Ovary (tissue), 9 donors: ENCODE data around the gene CD3D. TPM values are rescaled to one million over a fixed set of nuclear protein-coding genes. Genes with fewer than 3 reads are reported as not detected.

Source experiments
- DNase-seq, 5 donors: peaks; one replicate each; pipeline ENCODE4 v3.0.0-alpha.2; 2019 to 2020
- H3K27ac ChIP-seq, 2 donors: fragments of 200-600 bp; one replicate each; pipeline versions ENCODE4 v1.5.1 to v1.8.0; 2019 to 2022
- H3K27me3 ChIP-seq: fragments of 200-600 bp; one replicate; pipeline ENCODE4 v1.8.0; 2022
- H3K36me3 ChIP-seq: fragments of 200-600 bp; sonication (generic); one replicate; pipeline ENCODE4 v1.5.1; 2019
- H3K4me1 ChIP-seq: one replicate; pipeline ENCODE4 v1.8.1; 2013; ENCODE audit warnings: mild to moderate bottlenecking, moderate library complexity; ENCODE audit not compliant: insufficient read depth
- H3K4me3 ChIP-seq: fragments of 200-600 bp; sonication (generic); one replicate; pipeline ENCODE4 v1.5.1; 2017
- H3K9me3 ChIP-seq, 2 donors: fragments of 200-600 bp in 1 of 2; sonication (generic) in 1 of 2; one replicate each; pipeline versions ENCODE4 v1.5.1 to v1.8.1; 2013 to 2019; ENCODE audit warnings: mild to moderate bottlenecking in 1 of 2, moderate library complexity in 1 of 2
- EP300 ChIP-seq: sonication (generic); formaldehyde crosslinking; IDR thresholded peaks from one replicate; pipeline ENCODE4 v1.6.1; 2017; ENCODE audit warnings: antibody characterized with exemption
- POLR2A ChIP-seq: fragments of 450-650 bp; IDR thresholded peaks from one replicate; pipeline ENCODE4 v1.6.1; 2017; ENCODE audit warnings: antibody characterized with exemption, mild to moderate bottlenecking, moderate library complexity
- WGBS, 3 donors: extraction: QIAGEN DNeasy Blood & Tissue Kit in 1 of 3; methylation state at CpG; one replicate each; pipeline versions ENCODE4 v1.1.5 to v1.1.7; 2013 to 2017; 5-methylcytosine and 5-hydroxymethylcytosine counted together
- intact Hi-C, 4 donors: fragments of 100-400 bp; cut with DNase I; formaldehyde crosslinking; loops; one replicate each; pipeline versions ENCODE4 v1.11.0 to v1.15.1; 2022 to 2023
- polyA plus RNA-seq, 2 donors: library from polyadenylated mRNA; stranded (reverse); fragments of 200-250 nt in 1 of 2; fragments of 350-450 nt in 1 of 2; fragmentation: Illumina TruSeq in 1 of 2; extraction: RNeasy Lipid Tissue Mini Kit (QIAGEN cat#74804) in 1 of 2; gene quantifications; one replicate each; pipeline ENCODE4 v1.2.3, GENCODE V29; 2013 to 2014
- total RNA-seq, 7 donors: library from RNA; depleted of rRNA in 2 of 7; stranded (reverse); fragments of >200 nt in 2 of 7; fragmentation: NEBNext Ultra II Directional in 3 of 7; extraction: Animal tissue kit (Norgen Biotek cat#: 25700) in 3 of 7; gene quantifications; one replicate each; pipeline versions ENCODE4 v1.1.0 to v1.2.4, GENCODE V29; 2016 to 2023
- TF ChIP-seq, protein P1 (sequence below), 3 donors: fragments of 450-650 bp in 2 of 3; fragments of 200-600 bp in 1 of 3; IDR thresholded peaks; one replicate each; pipeline versions ENCODE4 v1.5.1 to v1.8.0; 2016 to 2022; ENCODE audit warnings: antibody characterized with exemption in 3 of 3, mild to moderate bottlenecking in 1 of 3
- donor health status: DM: no; HTN: no; CAD: no; lungs with moderate emphysema.
- donor health status: DM: no; HTN: no; CAD: no.
- donor health status: Bipolar disorder and iron deficiency.
- donor health status: DM: yes; HTN: yes; CAD: no.
- donor health status: DM: no; HTN: no; CAD: no.
- donor health status: DM: yes; HTN: yes; CAD: no.

CD3D gene
- total and polyA plus RNA-seq, 9 donors, result 0.47 to 11.6 (median 1.4) TPM; not detected in 1

DNA sequence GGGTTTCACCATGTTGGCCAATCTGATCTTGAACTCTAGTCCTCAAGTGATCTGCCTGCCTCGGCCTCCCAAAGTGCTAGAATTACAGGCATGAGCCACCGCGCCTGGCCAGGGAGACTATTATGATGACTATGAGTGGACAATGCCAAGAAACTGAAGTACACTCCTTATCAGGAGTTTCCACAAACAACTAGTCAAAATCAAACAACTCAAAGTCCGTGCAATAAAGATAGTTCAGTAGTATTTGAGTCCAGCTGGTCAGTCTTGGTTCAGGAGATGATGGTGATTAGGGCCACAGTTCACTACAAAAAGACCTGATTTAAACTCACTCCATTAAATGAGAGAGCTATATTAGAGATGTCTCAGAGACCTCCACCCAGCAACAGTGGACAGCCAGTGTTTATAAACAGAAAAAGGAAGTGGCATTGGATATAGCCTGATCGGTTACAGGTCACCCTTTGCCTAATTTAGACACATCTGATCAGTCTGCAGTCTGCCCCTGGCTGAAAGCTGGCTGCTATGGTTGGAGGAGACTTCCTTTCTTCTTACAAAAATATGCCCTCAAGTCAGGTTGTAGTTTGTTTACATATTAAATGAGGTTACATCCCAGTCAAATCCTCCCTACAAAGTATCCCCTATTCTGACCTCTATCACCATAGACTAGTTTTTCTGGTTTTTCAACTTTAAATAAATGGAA is 21.0 kb downstream of the CD3D start:
- Histone ChIP-seq H3K9me3 (no peaks in the 10 kb centered on the region), H3K4me1 (no peaks in the 10 kb centered on the region), H3K27ac (no peak overlapping the region), H3K27me3 (no peaks in the 10 kb centered on the region), H3K36me3 (no peaks in the 10 kb centered on the region), H3K4me3 (no peak overlapping the region)
- intact Hi-C loops, result no loop called here
- TF ChIP-seq EP300, result no peak
- TF ChIP-seq POLR2A, result no peak
- TF ChIP-seq, protein P1, sequence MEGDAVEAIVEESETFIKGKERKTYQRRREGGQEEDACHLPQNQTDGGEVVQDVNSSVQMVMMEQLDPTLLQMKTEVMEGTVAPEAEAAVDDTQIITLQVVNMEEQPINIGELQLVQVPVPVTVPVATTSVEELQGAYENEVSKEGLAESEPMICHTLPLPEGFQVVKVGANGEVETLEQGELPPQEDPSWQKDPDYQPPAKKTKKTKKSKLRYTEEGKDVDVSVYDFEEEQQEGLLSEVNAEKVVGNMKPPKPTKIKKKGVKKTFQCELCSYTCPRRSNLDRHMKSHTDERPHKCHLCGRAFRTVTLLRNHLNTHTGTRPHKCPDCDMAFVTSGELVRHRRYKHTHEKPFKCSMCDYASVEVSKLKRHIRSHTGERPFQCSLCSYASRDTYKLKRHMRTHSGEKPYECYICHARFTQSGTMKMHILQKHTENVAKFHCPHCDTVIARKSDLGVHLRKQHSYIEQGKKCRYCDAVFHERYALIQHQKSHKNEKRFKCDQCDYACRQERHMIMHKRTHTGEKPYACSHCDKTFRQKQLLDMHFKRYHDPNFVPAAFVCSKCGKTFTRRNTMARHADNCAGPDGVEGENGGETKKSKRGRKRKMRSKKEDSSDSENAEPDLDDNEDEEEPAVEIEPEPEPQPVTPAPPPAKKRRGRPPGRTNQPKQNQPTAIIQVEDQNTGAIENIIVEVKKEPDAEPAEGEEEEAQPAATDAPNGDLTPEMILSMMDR (IDR thresholded peaks at IDR 0.05), result no peak
- DNase-seq, result no peak
- 71 to 79% (median 74%) methylated on average over 5 of the region's 5 CpGs for WGBS, 3 donors

DNA sequence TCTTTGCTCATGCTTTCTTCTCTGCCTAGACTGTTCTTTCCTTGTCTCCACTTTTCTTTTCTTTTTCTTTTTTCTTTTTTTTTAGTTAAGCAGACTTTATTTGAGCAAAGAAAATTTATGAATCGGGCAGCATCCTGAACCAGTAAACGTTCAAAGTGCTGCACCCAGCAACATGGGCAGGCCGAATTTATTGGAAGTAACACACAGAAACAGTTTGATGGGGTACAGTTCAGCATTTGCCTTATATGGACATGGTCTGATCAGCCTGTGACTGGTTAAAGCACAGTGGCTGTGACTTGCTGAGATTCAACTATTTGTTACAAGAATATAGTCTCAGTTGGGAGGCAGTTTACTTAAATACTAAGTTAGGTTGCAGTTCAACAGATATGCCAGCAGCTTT is 22.0 kb downstream of the CD3D start:
- Histone ChIP-seq H3K27me3 (no peaks in the 10 kb centered on the region), H3K27ac (no peak overlapping the region), H3K4me3 (no peak overlapping the region), H3K4me1 (no peaks in the 10 kb centered on the region), H3K36me3 (no peaks in the 10 kb centered on the region), H3K9me3 (no peaks in the 10 kb centered on the region)
- TF ChIP-seq POLR2A, result no peak
- no peak for TF ChIP-seq EP300
- TF ChIP-seq, protein P1 (IDR thresholded peaks at IDR 0.05), result no peak
- intact Hi-C loops, result no loop called here
- no peak for DNase-seq
- WGBS, 3 donors, result 83 to 88% (median 83%) methylated on average over 3 of the region's 3 CpGs

DNA sequence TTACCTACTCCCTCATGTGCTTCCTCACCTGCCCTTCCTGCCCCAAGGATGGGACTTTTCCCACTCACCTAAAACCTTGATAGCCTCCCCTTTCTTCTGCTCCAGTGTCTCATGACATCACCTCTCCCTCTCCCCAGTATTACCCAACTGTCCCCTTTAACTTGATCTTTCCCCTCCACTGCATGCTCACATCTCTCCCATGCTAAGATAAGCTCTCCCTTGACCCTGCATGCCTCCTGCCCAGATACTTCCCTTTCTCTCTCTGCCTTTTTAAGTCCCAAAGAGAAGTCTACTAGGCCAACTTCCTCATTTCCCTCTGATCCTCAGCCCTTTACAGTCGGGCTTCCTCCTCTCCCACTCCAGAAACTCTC is 23.2 kb downstream of the CD3D start:
- TF ChIP-seq EP300, result no peak
- TF ChIP-seq, protein P1 (IDR thresholded peaks at IDR 0.05), result no peak
- no peak for TF ChIP-seq POLR2A
- WGBS, 3 donors, result 36 to 68% (median 38%) methylated on average over 1 of the region's 1 CpG
- no peaks in the 10 kb centered on the region for H3K4me1 ChIP-seq
- H3K4me3 ChIP-seq, result no peak overlapping the region
- H3K9me3 ChIP-seq, result no peaks in the 10 kb centered on the region
- no peaks in the 10 kb centered on the region for H3K36me3 ChIP-seq
- intact Hi-C loops, result no loop called here
- DNase-seq, result no peak
- H3K27ac ChIP-seq, result no peak overlapping the region
- no peaks in the 10 kb centered on the region for H3K27me3 ChIP-seq

DNA sequence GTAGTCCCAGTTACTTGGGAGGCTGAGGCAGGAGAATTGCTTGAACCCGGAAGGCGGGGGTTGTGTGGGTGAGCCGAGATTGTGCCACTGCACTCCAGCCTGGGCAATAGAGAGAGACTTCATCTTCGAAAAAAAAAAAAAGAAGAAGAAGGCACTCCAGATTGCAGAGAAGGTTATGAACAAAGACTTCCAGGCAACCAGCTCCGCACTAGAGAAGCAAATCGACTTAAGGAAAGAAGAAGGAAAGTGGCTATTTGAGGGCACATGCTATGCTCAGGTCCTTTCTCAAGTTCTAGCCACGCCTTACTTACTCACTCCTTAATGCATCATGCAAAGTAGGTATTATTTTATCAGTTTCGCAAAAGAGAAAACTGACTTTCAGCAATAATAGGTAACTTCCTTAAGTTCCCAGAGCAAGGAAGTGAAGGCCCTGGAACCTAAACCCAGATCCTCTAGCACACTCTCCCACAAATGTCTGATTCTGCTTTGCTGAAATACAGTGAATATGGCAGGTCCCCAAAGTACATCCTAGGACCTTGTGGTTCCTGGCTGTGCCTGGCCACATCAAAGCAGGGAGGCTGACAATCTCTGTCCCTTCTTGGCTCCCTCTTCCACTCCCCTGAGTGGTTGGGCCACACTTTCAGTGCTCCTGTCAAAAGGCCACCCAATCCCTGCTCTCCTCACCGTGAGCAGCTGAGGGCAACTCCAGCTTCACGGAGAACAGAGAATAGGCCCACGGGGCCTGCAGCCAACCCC is 23.7 kb downstream of the CD3D start:
- no peaks in the 10 kb centered on the region for H3K4me1 ChIP-seq
- TF ChIP-seq EP300, result no peak
- no peak for TF ChIP-seq POLR2A
- TF ChIP-seq, protein P1 (IDR thresholded peaks at IDR 0.05), result no peak
- no peaks in the 10 kb centered on the region for H3K9me3 ChIP-seq
- intact Hi-C loops, result no loop called here
- 86 to 90% (median 87%) methylated on average over 11 of the region's 11 CpGs for WGBS, 3 donors
- no peak overlapping the region for H3K27ac ChIP-seq
- H3K4me3 ChIP-seq, result no peak overlapping the region
- H3K36me3 ChIP-seq, result no peaks in the 10 kb centered on the region
- H3K27me3 ChIP-seq, result no peaks in the 10 kb centered on the region
- DNase-seq, result no peak
